Measurements from ENCODE around the gene NPFFR2. TPM values are rescaled to one million over a fixed set of nuclear protein-coding genes. Genes with fewer than 3 reads are reported as not detected.

Gene NPFFR2
- total and polyA plus RNA-seq, 2 experiments from 2014 or later: 0.28 to 2.9 TPM

- ATAC-seq: no peak
- H3K36me3 Mint-ChIP-seq (ENCODE audit: low read depth): peaks cover 2% of the 10 kb centered on the region; the same call in 2 of the 3 replicates
- no peak for DNase-seq (ENCODE audit: low spot score)
- H3K36me3 ChIP-seq (ENCODE audit: insufficient read depth): no peaks in the 10 kb centered on the region
- peaks cover 10% of the 10 kb centered on the region; the same call in 2 of the 3 replicates for H3K4me1 Mint-ChIP-seq
- H3K27ac Mint-ChIP-seq: no peak overlapping the region; the same call in 1 of the 2 replicates
- H3K9me3 Mint-ChIP-seq: no peaks in the 10 kb centered on the region
- H4K20me1 ChIP-seq (replicated peaks; ENCODE audit: insufficient read depth): no peaks in the 10 kb centered on the region
- H3K27ac ChIP-seq (ENCODE audit: low read depth): no peak overlapping the region
- H3K79me2 ChIP-seq (replicated peaks; ENCODE audit: insufficient read depth): no peaks in the 10 kb centered on the region
- TF ChIP-seq NANOG (IDR thresholded peaks at IDR 0.05; ENCODE audit: borderline replicate concordance) (no peak), ETS1 (IDR thresholded peaks at IDR 0.05) (no peak), POLR2AphosphoS5 (IDR thresholded peaks at IDR 0.05; ENCODE audit: low read depth) (no peak), EZH2phosphoT487 (IDR thresholded peaks at IDR 0.05; ENCODE audit: unreplicated experiment) (no peak), CTCF (conservative IDR thresholded peaks at IDR 0.05; ENCODE audit: low read depth in 2 of 2) (no peak), EZH2 (IDR thresholded peaks at IDR 0.05; ENCODE audit: low read depth, unreplicated experiment) (no peak), CREB1 (CRISPR knock-in tag; IDR thresholded peaks at IDR 0.05; ENCODE audit: low read depth) (no peak), ZNF114 (CRISPR knock-in tag; IDR thresholded peaks at IDR 0.05) (no peak), ZNF462 (CRISPR knock-in tag; IDR thresholded peaks at IDR 0.05) (no peak)
- H3K4me2 ChIP-seq: no peak overlapping the region
- H3K4me3 Mint-ChIP-seq: no peak overlapping the region
- no peaks in the 10 kb centered on the region for H3K4me1 ChIP-seq (ENCODE audit: insufficient read depth)
- no peaks in the 10 kb centered on the region; the same call in 1 of the 2 replicates for H3K9me2 ChIP-seq (ENCODE audit: insufficient read depth)
- no peaks in the 10 kb centered on the region for H3K27me3 ChIP-seq (ENCODE audit: insufficient read depth)
- H3F3A ChIP-seq (replicated peaks; ENCODE audit: low read depth): no peaks in the 10 kb centered on the region
- no peaks in the 10 kb centered on the region for H3K27me3 Mint-ChIP-seq (ENCODE audit: insufficient read depth, low read depth, poor library complexity)
- H3K4me3 ChIP-seq: no peak overlapping the region
- peak overlapping the region; percentile 47 for H2AFZ ChIP-seq
These were observed 154.9 kb downstream of the NPFFR2 start for GRCh38 chr4:72186714-72187113.

All from GM23338 (cell line).